ENCODE measurements around the gene TNRC18. TPM values are rescaled to one million over a fixed set of nuclear protein-coding genes. Genes with fewer than 3 reads are reported as not detected.
A peak's percentile ranks its signal among the peaks of the same experiment; 100 is the strongest.

Gene TNRC18
- total and polyA plus RNA-seq, 2 experiments from 2014 or later = 18.1 to 52.8 TPM

DNA sequence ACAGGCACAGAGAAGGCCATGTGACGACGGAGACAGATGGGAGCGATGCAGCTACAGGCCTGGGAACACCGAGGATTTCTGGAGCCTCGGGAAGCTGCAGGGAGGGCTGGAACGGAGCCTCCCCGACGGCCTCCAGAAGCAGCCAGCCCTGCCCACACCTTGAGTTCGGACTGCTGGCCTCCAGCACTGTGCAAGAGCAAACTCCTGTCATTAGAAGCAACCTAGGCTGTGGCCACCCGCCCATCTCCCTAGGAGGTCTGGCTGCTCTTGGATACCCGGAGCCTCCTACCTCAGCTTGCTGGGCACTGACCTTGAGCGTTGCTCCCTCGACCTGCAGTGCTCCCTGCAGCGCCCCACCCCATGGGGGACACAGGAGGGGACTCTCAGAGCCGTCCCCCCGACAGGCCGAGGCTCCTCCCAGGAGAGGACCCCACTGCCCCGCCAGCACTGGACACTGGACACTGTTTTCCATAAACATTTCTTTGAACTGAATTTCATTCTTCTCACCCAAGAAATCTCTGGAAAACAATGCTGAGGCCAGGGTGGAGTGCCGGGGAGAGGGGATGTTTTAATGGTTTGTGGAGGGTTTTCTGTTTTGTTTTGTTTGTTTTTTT, 22.5 kb upstream of the TNRC18 start:
- Histone ChIP-seq H3K4me3 (no peak overlapping the region), H3K27me3 (no peaks in the 10 kb centered on the region), H3K9me3 (ENCODE audit: low read depth) (no peaks in the 10 kb centered on the region), H3K9me2 (replicated peaks; ENCODE audit: insufficient read depth) (no peaks in the 10 kb centered on the region), H3K79me2 (no peaks in the 10 kb centered on the region), H3K27ac (no peak overlapping the region), H3K36me3 (replicated peaks; ENCODE audit: insufficient read depth, low read depth) (no peaks in the 10 kb centered on the region), H2AFZ (no peak overlapping the region), H4K20me1 (ENCODE audit: insufficient read depth, poor library complexity, severe bottlenecking) (no peaks in the 10 kb centered on the region), H3K4me1 (ENCODE audit: insufficient read depth) (peaks cover 17% of the 10 kb centered on the region), H3K4me2 (peak overlapping the region; percentile 8)
- TF ChIP-seq EZH2 (IDR thresholded peaks at IDR 0.05; ENCODE audit: borderline replicate concordance) = no peak
- TF ChIP-seq EZH2phosphoT487 (IDR thresholded peaks at IDR 0.05; ENCODE audit: low read depth, severe bottlenecking, unreplicated experiment) = no peak
- TF ChIP-seq, protein P1, sequence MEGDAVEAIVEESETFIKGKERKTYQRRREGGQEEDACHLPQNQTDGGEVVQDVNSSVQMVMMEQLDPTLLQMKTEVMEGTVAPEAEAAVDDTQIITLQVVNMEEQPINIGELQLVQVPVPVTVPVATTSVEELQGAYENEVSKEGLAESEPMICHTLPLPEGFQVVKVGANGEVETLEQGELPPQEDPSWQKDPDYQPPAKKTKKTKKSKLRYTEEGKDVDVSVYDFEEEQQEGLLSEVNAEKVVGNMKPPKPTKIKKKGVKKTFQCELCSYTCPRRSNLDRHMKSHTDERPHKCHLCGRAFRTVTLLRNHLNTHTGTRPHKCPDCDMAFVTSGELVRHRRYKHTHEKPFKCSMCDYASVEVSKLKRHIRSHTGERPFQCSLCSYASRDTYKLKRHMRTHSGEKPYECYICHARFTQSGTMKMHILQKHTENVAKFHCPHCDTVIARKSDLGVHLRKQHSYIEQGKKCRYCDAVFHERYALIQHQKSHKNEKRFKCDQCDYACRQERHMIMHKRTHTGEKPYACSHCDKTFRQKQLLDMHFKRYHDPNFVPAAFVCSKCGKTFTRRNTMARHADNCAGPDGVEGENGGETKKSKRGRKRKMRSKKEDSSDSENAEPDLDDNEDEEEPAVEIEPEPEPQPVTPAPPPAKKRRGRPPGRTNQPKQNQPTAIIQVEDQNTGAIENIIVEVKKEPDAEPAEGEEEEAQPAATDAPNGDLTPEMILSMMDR (IDR thresholded peaks at IDR 0.05; ENCODE audit: poor library complexity) = no peak
- DNase-seq (ENCODE audit: low spot score) = no peak
- 61% methylated on average over 19 of the region's 19 CpGs for WGBS (ENCODE audit: low lambda C conversion rate, missing lambda C conversion rate)

DNA sequence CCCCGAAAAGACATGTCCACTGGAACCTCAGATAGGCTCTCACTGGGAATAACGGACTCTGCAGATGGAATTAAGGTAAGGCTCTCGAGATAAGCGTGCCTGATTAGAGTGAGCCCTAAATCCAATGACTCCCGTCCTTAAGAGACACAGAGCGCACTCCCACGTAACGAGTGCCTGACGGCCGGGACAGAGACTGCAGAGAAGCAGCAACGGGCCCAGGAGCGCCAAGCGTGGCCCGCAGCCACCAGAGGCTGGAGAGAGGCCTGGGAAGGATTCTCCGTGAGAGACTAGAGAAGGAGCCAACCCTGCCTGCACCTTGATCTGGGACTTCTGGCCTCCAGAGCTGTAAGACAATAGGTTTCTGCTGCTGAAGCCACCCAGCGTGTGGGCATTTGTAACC, 20.0 kb upstream of the TNRC18 start:
- Histone ChIP-seq H3K4me2 (no peak overlapping the region), H3K4me3 (no peak overlapping the region), H3K79me2 (peaks cover 3% of the 10 kb centered on the region), H3K27me3 (no peaks in the 10 kb centered on the region), H3K9me2 (replicated peaks; ENCODE audit: insufficient read depth) (no peaks in the 10 kb centered on the region), H4K20me1 (ENCODE audit: insufficient read depth, poor library complexity, severe bottlenecking) (no peaks in the 10 kb centered on the region), H3K36me3 (replicated peaks; ENCODE audit: insufficient read depth, low read depth) (no peaks in the 10 kb centered on the region), H3K9me3 (ENCODE audit: low read depth) (no peaks in the 10 kb centered on the region), H3K27ac (no peak overlapping the region), H3K4me1 (ENCODE audit: insufficient read depth) (peaks cover 9% of the 10 kb centered on the region), H2AFZ (no peak overlapping the region)
- DNase-seq (ENCODE audit: low spot score) = no peak
- 83% methylated on average over 16 of the region's 16 CpGs for WGBS (ENCODE audit: low lambda C conversion rate, missing lambda C conversion rate)
- TF ChIP-seq EZH2 (IDR thresholded peaks at IDR 0.05; ENCODE audit: borderline replicate concordance) (no peak), EZH2phosphoT487 (IDR thresholded peaks at IDR 0.05; ENCODE audit: low read depth, severe bottlenecking, unreplicated experiment) (no peak)
- TF ChIP-seq, protein P1 (IDR thresholded peaks at IDR 0.05; ENCODE audit: poor library complexity) = no peak

DNA sequence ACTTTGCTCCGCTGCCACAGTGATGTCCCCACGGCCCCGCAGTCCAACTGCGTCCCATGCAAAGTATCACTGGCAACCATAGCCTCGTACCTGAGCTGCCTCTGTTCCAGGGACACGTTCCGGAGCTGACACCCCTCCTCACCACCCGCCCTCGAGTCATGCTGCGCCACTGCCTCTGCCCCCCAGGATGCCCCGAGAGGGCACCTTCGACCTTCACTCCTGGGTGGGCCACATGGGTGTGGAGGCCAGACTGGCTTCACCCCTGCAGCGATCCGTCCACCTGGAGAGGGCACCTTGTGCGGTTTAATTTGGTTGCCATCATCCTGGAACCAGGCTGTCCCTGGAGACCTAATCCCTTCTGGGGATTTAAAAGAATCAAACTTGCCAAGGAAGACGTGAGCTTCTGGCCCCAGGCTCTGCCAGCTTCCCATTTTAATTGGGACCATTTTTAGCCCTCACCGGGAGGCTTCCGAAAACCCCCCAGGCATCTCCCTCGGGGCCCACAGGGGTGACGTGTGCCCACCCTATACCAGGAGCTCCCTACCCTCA, 19.2 kb upstream of the TNRC18 start:
- Histone ChIP-seq H3K27me3 (no peaks in the 10 kb centered on the region), H3K79me2 (peaks cover 3% of the 10 kb centered on the region), H3K4me1 (ENCODE audit: insufficient read depth) (peaks cover 9% of the 10 kb centered on the region), H3K36me3 (replicated peaks; ENCODE audit: insufficient read depth, low read depth) (no peaks in the 10 kb centered on the region), H3K4me2 (no peak overlapping the region), H2AFZ (no peak overlapping the region), H4K20me1 (ENCODE audit: insufficient read depth, poor library complexity, severe bottlenecking) (no peaks in the 10 kb centered on the region), H3K27ac (no peak overlapping the region), H3K9me2 (replicated peaks; ENCODE audit: insufficient read depth) (no peaks in the 10 kb centered on the region), H3K9me3 (ENCODE audit: low read depth) (no peaks in the 10 kb centered on the region), H3K4me3 (no peak overlapping the region)
- DNase-seq (ENCODE audit: low spot score) = no peak
- WGBS (ENCODE audit: low lambda C conversion rate, missing lambda C conversion rate) = 92% methylated on average over 20 of the region's 20 CpGs
- TF ChIP-seq EZH2phosphoT487 (IDR thresholded peaks at IDR 0.05; ENCODE audit: low read depth, severe bottlenecking, unreplicated experiment) = no peak
- TF ChIP-seq EZH2 (IDR thresholded peaks at IDR 0.05; ENCODE audit: borderline replicate concordance) = no peak
- TF ChIP-seq, protein P1 (IDR thresholded peaks at IDR 0.05; ENCODE audit: poor library complexity) = no peak
